ENCODE measurements around the gene FURIN. TPM values are rescaled to one million over a fixed set of nuclear protein-coding genes. Genes with fewer than 3 reads are reported as not detected.

Gene FURIN
- total RNA-seq, 1 experiment from 2014 or later: 35.1 TPM

- Mint-ChIP-seq H3K4me1 (no peaks in the 10 kb centered on the region), H3K36me3 (ENCODE audit: insufficient read depth in 1 of 3, low read depth in 3 of 3) (peaks cover 10 to 51% (median 19%) of the 10 kb centered on the region in 3 experiments), H3K27ac (no peak overlapping the region), H3K9me3 (no peaks in the 10 kb centered on the region), H3K4me3 (no peak overlapping the region), H3K27me3 (ENCODE audit: low read depth) (peaks cover 1% of the 10 kb centered on the region; the same call in 1 of the 2 replicates)
- H3K9ac ChIP-seq (ENCODE audit: extremely low read depth, insufficient read length, low read length): no peak overlapping the region
- H3K56ac ChIP-seq (ENCODE audit: insufficient read length, low read depth, low read length): no peak overlapping the region
- WGBS (ENCODE audit: extremely low coverage, insufficient read length, low lambda C conversion rate): no CpG with 5 or more reads among the region's 8 CpGs
- no peak overlapping the region for H2BK5ac ChIP-seq (ENCODE audit: insufficient read length, low read length)
- H4K5ac ChIP-seq (ENCODE audit: insufficient read length, low read depth, low read length): no peak overlapping the region
- no peak overlapping the region for H2BK20ac ChIP-seq (ENCODE audit: low read depth, low read length, poor library complexity, severe bottlenecking)
- H3K14ac ChIP-seq (ENCODE audit: insufficient read depth, low read length): no peak overlapping the region
- no peak overlapping the region for H3K27ac ChIP-seq (ENCODE audit: insufficient read length, low read depth, low read length)
- H2AK5ac ChIP-seq (ENCODE audit: insufficient read length, low read length): no peak overlapping the region
- DNase-seq: no peak
- no peak overlapping the region for H3K23ac ChIP-seq (ENCODE audit: insufficient read length, low read depth, low read length)
- no peak overlapping the region for H3K4ac ChIP-seq (ENCODE audit: low read depth, low read length)
- no peak overlapping the region for H4K91ac ChIP-seq (ENCODE audit: insufficient read length, low read depth, low read length)
- no peak overlapping the region for H3K4me2 ChIP-seq (ENCODE audit: insufficient read depth, insufficient read length, low read length)
- no peaks in the 10 kb centered on the region for H3K4me1 ChIP-seq (ENCODE audit: insufficient read depth, low read length)
- H4K8ac ChIP-seq (replicated peaks; ENCODE audit: insufficient read length, low read depth, low read length): no peak overlapping the region
- no peaks in the 10 kb centered on the region for H3K9me3 ChIP-seq (ENCODE audit: control insufficient read depth, low read depth, low read length)
- no peak overlapping the region for H2AFZ ChIP-seq (ENCODE audit: low read length)
- H3K79me2 ChIP-seq (ENCODE audit: insufficient read depth, low read length): no peaks in the 10 kb centered on the region
- no peak overlapping the region for H2BK120ac ChIP-seq (ENCODE audit: low read depth, low read length, poor library complexity, severe bottlenecking)
- no peaks in the 10 kb centered on the region for H3K27me3 ChIP-seq (ENCODE audit: insufficient read depth, low read length)
- no peaks in the 10 kb centered on the region for H4K20me1 ChIP-seq (ENCODE audit: control insufficient read depth, insufficient read depth, insufficient read length)
- H2BK12ac ChIP-seq (ENCODE audit: insufficient read length, low read depth, low read length): no peak overlapping the region
- no peaks in the 10 kb centered on the region for H3K23me2 ChIP-seq (ENCODE audit: insufficient read length, low read depth, low read length, poor library complexity, severe bottlenecking)
- H3K79me1 ChIP-seq (ENCODE audit: insufficient read depth, low read depth, low read length, poor library complexity, severe bottlenecking): no peaks in the 10 kb centered on the region
- H3K18ac ChIP-seq (ENCODE audit: insufficient read length, low read depth, low read length): no peak overlapping the region
- TF ChIP-seq CTCF (conservative IDR thresholded peaks at IDR 0.05): no peak
- H2BK15ac ChIP-seq (ENCODE audit: low read depth, low read length): no peak overlapping the region
- H3T11ph ChIP-seq (ENCODE audit: low read length): no peak overlapping the region
Observed at GRCh38 chr15:90909976-90910375, 41.6 kb downstream of the FURIN start.
